Astrocyte (in vitro differentiated cells and primary cell): Measurements from ENCODE around the gene POLD4. TPM values are rescaled to one million over a fixed set of nuclear protein-coding genes. Genes with fewer than 3 reads are reported as not detected.

ENCODE experiments used
- DNase-seq: peaks from one replicate; pipeline ENCODE4 v3.0.0-alpha.2; 2010; ENCODE audit warnings: low read depth
- FAIRE-seq: peaks from 2 replicates; lab custom pipeline; 2011; peaks lifted over from hg19 to GRCh38; lab: Jason Lieb, UNC
- H2AFZ ChIP-seq: 2 replicates; pipeline ENCODE4 v1.6.0; 2012; ENCODE audit warnings: low read depth, low read length, inconsistent platforms
- H3K27ac ChIP-seq: 2 replicates; pipeline ENCODE4 v1.5.1; 2011; ENCODE audit warnings: low read depth, low read length, inconsistent platforms
- H3K27me3 ChIP-seq: 2 replicates; pipeline ENCODE4 v1.6.0; 2011; ENCODE audit warnings: low read length, inconsistent platforms; ENCODE audit not compliant: insufficient read depth
- H3K36me3 ChIP-seq: 2 replicates; pipeline ENCODE4 v1.5.1; 2011; ENCODE audit warnings: low read length, inconsistent platforms; ENCODE audit not compliant: insufficient read depth
- H3K4me1 ChIP-seq: 2 replicates; pipeline ENCODE4 v1.5.1; 2011; ENCODE audit warnings: low read length, inconsistent platforms; ENCODE audit not compliant: insufficient read depth
- H3K4me2 ChIP-seq: 2 replicates; pipeline ENCODE4 v1.6.0; 2012; ENCODE audit warnings: low read length, inconsistent platforms
- H3K4me3 ChIP-seq: 2 replicates; pipeline ENCODE4 v1.5.1; 2011; ENCODE audit warnings: low read depth, mild to moderate bottlenecking, low read length, inconsistent platforms; ENCODE audit not compliant: insufficient read depth
- H3K79me2 ChIP-seq: 2 replicates; pipeline ENCODE4 v1.6.0; 2012; ENCODE audit warnings: mild to moderate bottlenecking, low read length, inconsistent platforms; ENCODE audit not compliant: insufficient read depth
- H3K9ac ChIP-seq: 2 replicates; pipeline ENCODE4 v1.6.0; 2012; ENCODE audit warnings: mild to moderate bottlenecking, low read length, inconsistent platforms
- H3K9me3 ChIP-seq: 2 replicates; pipeline ENCODE4 v1.5.1; 2012; ENCODE audit warnings: low read depth, mild to moderate bottlenecking, low read length, inconsistent platforms; ENCODE audit not compliant: insufficient read depth
- H4K20me1 ChIP-seq: 2 replicates; pipeline ENCODE4 v1.6.0; 2012; ENCODE audit warnings: low read length, inconsistent platforms; ENCODE audit not compliant: insufficient read depth
- H3K27ac Mint-ChIP-seq: one replicate; pipeline ENCODE4 v1.8.0; 2021; ENCODE audit warnings: mild to moderate bottlenecking, mixed read lengths; ENCODE audit not compliant: unreplicated experiment
- H3K27me3 Mint-ChIP-seq: one replicate; pipeline ENCODE4 v1.8.0; 2021; ENCODE audit warnings: low read depth, mixed read lengths; ENCODE audit not compliant: unreplicated experiment
- H3K36me3 Mint-ChIP-seq: one replicate; pipeline ENCODE4 v1.8.0; 2021; ENCODE audit warnings: low read depth, mixed read lengths; ENCODE audit not compliant: unreplicated experiment
- H3K4me1 Mint-ChIP-seq: one replicate; pipeline ENCODE4 v1.8.0; 2021; ENCODE audit warnings: low read depth, mixed read lengths; ENCODE audit not compliant: unreplicated experiment
- H3K4me3 Mint-ChIP-seq: one replicate; pipeline ENCODE4 v1.8.0; 2021; ENCODE audit warnings: mild to moderate bottlenecking, moderate library complexity, mixed read lengths; ENCODE audit not compliant: unreplicated experiment
- H3K9me3 Mint-ChIP-seq: one replicate; pipeline ENCODE4 v1.8.0; 2021; ENCODE audit warnings: mild to moderate bottlenecking, mixed read lengths; ENCODE audit not compliant: unreplicated experiment
- CTCF ChIP-seq: IDR thresholded peaks from 2 replicates; pipeline ENCODE4 v1.5.1; 2011; ENCODE audit warnings: low read depth, mild to moderate bottlenecking, inconsistent platforms, low read length, moderate library complexity; ENCODE audit not compliant: insufficient read depth
- EZH2 ChIP-seq: IDR thresholded peaks from 2 replicates; pipeline ENCODE4 v1.6.1; 2012; ENCODE audit warnings: mild to moderate bottlenecking, low read length, inconsistent platforms; ENCODE audit not compliant: insufficient read depth
- total RNA-seq: library from RNA; stranded (reverse); gene quantifications from 2 replicates; pipeline ENCODE4 v1.2.1, GENCODE V29; 2021

The POLD4 gene
- total RNA-seq, 1 donor from 2014 or later = 53.5 TPM

- Mint-ChIP-seq H3K27me3 (no peaks in the 10 kb centered on the region), H3K27ac (no peak overlapping the region), H3K36me3 (no peaks in the 10 kb centered on the region), H3K9me3 (no peaks in the 10 kb centered on the region), H3K4me3 (no peak overlapping the region), H3K4me1 (peaks cover 17% of the 10 kb centered on the region)
- TF ChIP-seq EZH2 (no peak), CTCF (no peak)
- Histone ChIP-seq H3K9me3 (no peaks in the 10 kb centered on the region), H3K4me2 (no peak overlapping the region), H4K20me1 (peaks cover 13% of the 10 kb centered on the region), H3K79me2 (no peaks in the 10 kb centered on the region), H3K4me1 (peaks cover 17% of the 10 kb centered on the region), H3K27ac (no peak overlapping the region), H2AFZ (no peak overlapping the region), H3K27me3 (no peaks in the 10 kb centered on the region), H3K9ac (no peak overlapping the region), H3K36me3 (no peaks in the 10 kb centered on the region), H3K4me3 (no peak overlapping the region)
- FAIRE-seq = no peak
- no peak for DNase-seq
Observed at GRCh38 chr11:67345247-67345919, 8.0 kb downstream of the POLD4 start.

GRCh38 chr11:67344264-67344663 is 9.1 kb downstream of the POLD4 start:
- no peak overlapping the region for H3K27ac Mint-ChIP-seq
- DNase-seq = no peak

More at GRCh38 chr11:67344264-67344663, 9.1 kb downstream of the POLD4 start:
- Histone ChIP-seq H3K27ac (no peak overlapping the region), H3K9ac (no peak overlapping the region), H4K20me1 (peaks cover 5% of the 10 kb centered on the region), H3K36me3 (no peaks in the 10 kb centered on the region), H3K9me3 (no peaks in the 10 kb centered on the region), H3K4me3 (no peak overlapping the region), H3K4me1 (peaks cover 17% of the 10 kb centered on the region), H3K27me3 (no peaks in the 10 kb centered on the region), H2AFZ (no peak overlapping the region), H3K4me2 (no peak overlapping the region), H3K79me2 (no peaks in the 10 kb centered on the region)
- FAIRE-seq = no peak
- Mint-ChIP-seq H3K27me3 (no peaks in the 10 kb centered on the region), H3K4me1 (peaks cover 11% of the 10 kb centered on the region), H3K36me3 (no peaks in the 10 kb centered on the region), H3K9me3 (no peaks in the 10 kb centered on the region), H3K4me3 (no peak overlapping the region)
- TF ChIP-seq EZH2 = no peak
- no peak for TF ChIP-seq CTCF
